ENCODE data around the gene PEDS1. TPM values are rescaled to one million over a fixed set of nuclear protein-coding genes. Genes with fewer than 3 reads are reported as not detected.

The PEDS1 gene
- total RNA-seq, 1 experiment from 2014 or later, result 37.7 TPM

- intact Hi-C loops (cut with micrococcal nuclease; ENCODE audit: unreplicated experiment), result no loop called here
- no peak for DNase-seq
- no TSS peak for BruUV-seq (replicated peaks)
- Histone ChIP-seq H4K20me1 (ENCODE audit: insufficient read depth) (peaks cover 6% of the 10 kb centered on the region; the same call in 1 of the 2 replicates), H3F3A (ENCODE audit: insufficient read depth, low read depth) (peaks cover 6% of the 10 kb centered on the region; the same call in 1 of the 2 replicates), H3K4me1 (replicated peaks; ENCODE audit: insufficient read depth) (peaks cover 11% of the 10 kb centered on the region), H2AFZ (no peak overlapping the region), H3K27ac (no peak overlapping the region), H3K27me3 (ENCODE audit: insufficient read depth, low read depth) (no peaks in the 10 kb centered on the region), H3K9me3 (ENCODE audit: insufficient read depth, low read depth) (no peaks in the 10 kb centered on the region), H3K4me3 (no peak overlapping the region), H3K4me2 (no peak overlapping the region), H3K36me3 (ENCODE audit: low read depth) (peaks cover 4% of the 10 kb centered on the region; the same call in 1 of the 2 replicates), H3K9me2 (ENCODE audit: insufficient read depth) (no peaks in the 10 kb centered on the region), H3K79me2 (ENCODE audit: low read depth) (peaks cover 16% of the 10 kb centered on the region)
- ChIA-PET CTCF (no interaction called here), POLR2A (ENCODE audit: unreplicated experiment) (no interaction called here)
- TF ChIP-seq EZH2 (IDR thresholded peaks at IDR 0.05; ENCODE audit: low read depth) (no peak), CTCF (conservative IDR thresholded peaks at IDR 0.05) (no peak)
Observed at GRCh38 chr20:50133041-50133440, 20.5 kb downstream of the PEDS1 start.

GRCh38 chr20:50130995-50131394 is 22.5 kb downstream of the PEDS1 start:
- H3K9me3 ChIP-seq (ENCODE audit: insufficient read depth, low read depth), result no peaks in the 10 kb centered on the region
- 0 out of 2 replicates have a peak, but pooled peaks cover 5% of the 10 kb centered on the region for H3K79me2 ChIP-seq (ENCODE audit: low read depth)
- no peaks in the 10 kb centered on the region for H3K27me3 ChIP-seq (ENCODE audit: insufficient read depth, low read depth)
- H3F3A ChIP-seq (ENCODE audit: insufficient read depth, low read depth), result peaks cover 9% of the 10 kb centered on the region; the same call in 1 of the 2 replicates
- H3K4me2 ChIP-seq, result no peak overlapping the region
- intact Hi-C loops (cut with micrococcal nuclease; ENCODE audit: unreplicated experiment), result no loop called here
- no peak overlapping the region for H3K27ac ChIP-seq
- CTCF ChIA-PET, result no interaction called here
- TF ChIP-seq EZH2 (IDR thresholded peaks at IDR 0.05; ENCODE audit: low read depth) (no peak), CTCF (conservative IDR thresholded peaks at IDR 0.05) (no peak)
- no peak overlapping the region for H2AFZ ChIP-seq
- BruUV-seq (replicated peaks), result no TSS peak
- no peaks in the 10 kb centered on the region for H3K9me2 ChIP-seq (ENCODE audit: insufficient read depth)
- POLR2A ChIA-PET (ENCODE audit: unreplicated experiment), result no interaction called here
- H3K4me1 ChIP-seq (replicated peaks; ENCODE audit: insufficient read depth), result peaks cover 12% of the 10 kb centered on the region
- H3K4me3 ChIP-seq, result no peak overlapping the region
- peaks cover 12% of the 10 kb centered on the region for H3K36me3 ChIP-seq (ENCODE audit: low read depth)
- H4K20me1 ChIP-seq (ENCODE audit: insufficient read depth), result peaks cover 6% of the 10 kb centered on the region; the same call in 1 of the 2 replicates
- DNase-seq, result no peak

- no peaks in the 10 kb centered on the region for H3K9me2 ChIP-seq (ENCODE audit: insufficient read depth)
- intact Hi-C loops (cut with micrococcal nuclease; ENCODE audit: unreplicated experiment), result no loop called here
- peaks cover 12% of the 10 kb centered on the region; the same call in 1 of the 2 replicates for H3F3A ChIP-seq (ENCODE audit: insufficient read depth, low read depth)
- no peaks in the 10 kb centered on the region for H3K9me3 ChIP-seq (ENCODE audit: insufficient read depth, low read depth)
- H3K4me3 ChIP-seq, result no peak overlapping the region
- no peak overlapping the region for H3K4me2 ChIP-seq
- peaks cover 6% of the 10 kb centered on the region; the same call in 1 of the 2 replicates for H4K20me1 ChIP-seq (ENCODE audit: insufficient read depth)
- H2AFZ ChIP-seq, result no peak overlapping the region
- BruUV-seq (replicated peaks), result no TSS peak
- TF ChIP-seq CTCF (conservative IDR thresholded peaks at IDR 0.05), result no peak
- no peak for TF ChIP-seq EZH2 (IDR thresholded peaks at IDR 0.05; ENCODE audit: low read depth)
- H3K27ac ChIP-seq, result no peak overlapping the region
- peaks cover 12% of the 10 kb centered on the region for H3K4me1 ChIP-seq (replicated peaks; ENCODE audit: insufficient read depth)
- 0 out of 2 replicates have a peak, but pooled peaks cover 5% of the 10 kb centered on the region for H3K79me2 ChIP-seq (ENCODE audit: low read depth)
- H3K36me3 ChIP-seq (ENCODE audit: low read depth), result peaks cover 12% of the 10 kb centered on the region; the same call in 1 of the 2 replicates
- DNase-seq, result no peak
- POLR2A ChIA-PET (ENCODE audit: unreplicated experiment), result no interaction called here
- no peaks in the 10 kb centered on the region for H3K27me3 ChIP-seq (ENCODE audit: insufficient read depth, low read depth)
- CTCF ChIA-PET, result no interaction called here
Observed at GRCh38 chr20:50130356-50130723, 23.2 kb downstream of the PEDS1 start.

Data from PC-9 (cell line).